WTC11 (cell line): ENCODE measurements around the gene AKAP6. TPM values are rescaled to one million over a fixed set of nuclear protein-coding genes. Genes with fewer than 3 reads are reported as not detected.

Experiments
- ATAC-seq: fragments of 200-7000 bp; cut with Tn5 transposase; 2 replicates; pipeline ENCODE4 v1.10.0; 2021; ENCODE audit warnings: mild to moderate bottlenecking, moderate library complexity
- CTCF ChIA-PET: fragments of 300-600 bp; sonication (Branson Sonifier 250); formaldehyde crosslinking; loops from one replicate; lab custom pipeline; 2021; ENCODE audit warnings: antibody characterized with exemption; lab: Charles Lee
- POLR2A ChIA-PET: fragments of 350-600 bp; sonication (Branson Sonifier 250); formaldehyde crosslinking; loops from one replicate; lab custom pipeline; 2021; ENCODE audit warnings: antibody characterized with exemption; lab: Charles Lee
- DNase-seq: peaks from one replicate; pipeline ENCODE4 v3.0.0; 2021; ENCODE audit warnings: low spot score
- H3K27ac Mint-ChIP-seq: 2 replicates; pipeline ENCODE4 v1.8.0; 2021; ENCODE audit warnings: mixed read lengths
- H3K27me3 Mint-ChIP-seq: 2 replicates; pipeline ENCODE4 v1.8.0; 2021; ENCODE audit warnings: low read depth, mild to moderate bottlenecking, moderate library complexity, mixed read lengths
- H3K36me3 Mint-ChIP-seq: 2 replicates; pipeline ENCODE4 v1.8.0; 2021; ENCODE audit warnings: mixed read lengths
- H3K4me1 Mint-ChIP-seq: 2 replicates; pipeline ENCODE4 v1.8.0; 2022; ENCODE audit warnings: mixed read lengths
- H3K4me3 Mint-ChIP-seq: 2 replicates; pipeline ENCODE4 v1.8.0; 2021; ENCODE audit warnings: mild to moderate bottlenecking, moderate library complexity, mixed read lengths
- H3K9me3 Mint-ChIP-seq: 2 replicates; pipeline ENCODE4 v1.8.0; 2021; ENCODE audit warnings: mixed read lengths
- ATF3 ChIP-seq: sonication (generic); formaldehyde crosslinking; conservative IDR thresholded peaks from 2 replicates; pipeline ENCODE4 v1.8.1; 2022; ENCODE audit warnings: mild to moderate bottlenecking, missing genetic modification reagents
- CREM ChIP-seq: sonication (generic); formaldehyde crosslinking; IDR thresholded peaks from 2 replicates; pipeline ENCODE4 v1.8.1; 2022; ENCODE audit warnings: mild to moderate bottlenecking, missing genetic modification reagents, moderate library complexity
- ELF4 ChIP-seq: sonication (generic); formaldehyde crosslinking; IDR thresholded peaks from 2 replicates; pipeline ENCODE4 v1.8.1; 2022; ENCODE audit warnings: low read depth, mild to moderate bottlenecking, moderate library complexity, missing genetic modification reagents
- EMX1 ChIP-seq: fragments of 250-450 bp; sonication (Bioruptor Pico); IDR thresholded peaks from 2 replicates; pipeline ENCODE4 v1.8.0; 2021; ENCODE audit warnings: mild to moderate bottlenecking
- FOXJ3 ChIP-seq: sonication (generic); formaldehyde crosslinking; IDR thresholded peaks from 2 replicates; pipeline ENCODE4 v1.9.0; 2021; ENCODE audit warnings: missing genetic modification reagents, mild to moderate bottlenecking, borderline replicate concordance
- FOXP1 ChIP-seq: sonication (generic); formaldehyde crosslinking; IDR thresholded peaks from 2 replicates; pipeline ENCODE4 v1.8.0; 2022; ENCODE audit warnings: missing genetic modification reagents, mild to moderate bottlenecking, moderate library complexity, borderline replicate concordance
- GRHL2 ChIP-seq: fragments of 250-450 bp; sonication (Bioruptor Pico); IDR thresholded peaks from 2 replicates; pipeline ENCODE4 v1.8.0; 2022; ENCODE audit warnings: mild to moderate bottlenecking, moderate library complexity; ENCODE audit not compliant: insufficient replicate concordance, severe bottlenecking
- HMGA2 ChIP-seq: fragments of 250-450 bp; sonication (Bioruptor Pico); IDR thresholded peaks from 2 replicates; pipeline ENCODE4 v1.4.0; 2021; ENCODE audit warnings: mild to moderate bottlenecking, moderate library complexity
- IRF2 ChIP-seq: sonication (generic); formaldehyde crosslinking; IDR thresholded peaks from 2 replicates; pipeline ENCODE4 v1.8.0; 2022; ENCODE audit warnings: low read depth, missing genetic modification reagents, borderline replicate concordance
- MYBL2 ChIP-seq: sonication (generic); formaldehyde crosslinking; IDR thresholded peaks from 2 replicates; pipeline ENCODE4 v1.8.1; 2023; ENCODE audit warnings: mild to moderate bottlenecking, moderate library complexity, missing genetic modification reagents
- NFATC4 ChIP-seq: fragments of 250-450 bp; sonication (Bioruptor Pico); IDR thresholded peaks from 2 replicates; pipeline ENCODE4 v1.9.0; 2021; ENCODE audit warnings: mild to moderate bottlenecking
- NFYB ChIP-seq: sonication (generic); formaldehyde crosslinking; conservative IDR thresholded peaks from 2 replicates; pipeline ENCODE4 v1.8.0; 2022; ENCODE audit warnings: low read depth, missing genetic modification reagents
- NR3C1 ChIP-seq: sonication (generic); formaldehyde crosslinking; conservative IDR thresholded peaks from 2 replicates; pipeline ENCODE4 v1.8.1; 2023; ENCODE audit warnings: low read depth, mild to moderate bottlenecking, missing genetic modification reagents
- SMAD3 ChIP-seq: sonication (generic); formaldehyde crosslinking; IDR thresholded peaks from 2 replicates; pipeline ENCODE4 v1.8.0; 2022; ENCODE audit warnings: missing genetic modification reagents, mild to moderate bottlenecking, borderline replicate concordance
- TCF7 ChIP-seq: sonication (generic); formaldehyde crosslinking; IDR thresholded peaks from 2 replicates; pipeline ENCODE4 v1.8.0; 2022; ENCODE audit warnings: mild to moderate bottlenecking, low read depth, missing genetic modification reagents, moderate library complexity
- USF2 ChIP-seq: sonication (generic); formaldehyde crosslinking; IDR thresholded peaks from 2 replicates; pipeline ENCODE4 v1.8.1; 2023; ENCODE audit warnings: mild to moderate bottlenecking, missing genetic modification reagents, moderate library complexity
- ZBTB21 ChIP-seq: sonication (generic); formaldehyde crosslinking; IDR thresholded peaks from 2 replicates; pipeline ENCODE4 v1.8.1; 2023; ENCODE audit warnings: mild to moderate bottlenecking, missing genetic modification reagents, borderline replicate concordance
- ZNF138 ChIP-seq: sonication (generic); formaldehyde crosslinking; conservative IDR thresholded peaks from 2 replicates; pipeline ENCODE4 v1.8.1; 2022; ENCODE audit warnings: mild to moderate bottlenecking, moderate library complexity, missing genetic modification reagents
- ZNF317 ChIP-seq: sonication (generic); formaldehyde crosslinking; IDR thresholded peaks from 2 replicates; pipeline ENCODE4 v1.8.1; 2023; ENCODE audit warnings: low read depth, mild to moderate bottlenecking, moderate library complexity, missing genetic modification reagents, borderline replicate concordance
- ZNF396 ChIP-seq: fragments of 250-450 bp; sonication (Bioruptor Pico); IDR thresholded peaks from 2 replicates; pipeline ENCODE4 v1.8.0; 2021; ENCODE audit warnings: mild to moderate bottlenecking, moderate library complexity, borderline replicate concordance
- ZNF532 ChIP-seq: fragments of 250-450 bp; sonication (Bioruptor Pico); IDR thresholded peaks from 2 replicates; pipeline ENCODE4 v1.9.0; 2021; ENCODE audit warnings: mild to moderate bottlenecking, borderline replicate concordance
- total RNA-seq: library from RNA; stranded (reverse); gene quantifications from 3 replicates; pipeline ENCODE4 v1.2.3, GENCODE V29; 2021

The AKAP6 gene
- total RNA-seq, 1 experiment from 2014 or later = 0.63 TPM

GRCh38 chr14:32835924-32836323 lies 506.8 kb downstream of the AKAP6 start:
- CTCF ChIA-PET = no interaction called here

GRCh38 chr14:32841698-32842097 lies 512.6 kb downstream of the AKAP6 start:
- H3K27me3 Mint-ChIP-seq = no peaks in the 10 kb centered on the region; the same call in 1 of the 2 replicates
- no peaks in the 10 kb centered on the region for H3K4me1 Mint-ChIP-seq
- H3K4me3 Mint-ChIP-seq = no peak overlapping the region
- H3K9me3 Mint-ChIP-seq = peaks cover 4% of the 10 kb centered on the region; the same call in 1 of the 2 replicates
- CTCF ChIA-PET = no interaction called here
- ATAC-seq (no peak), DNase-seq (no peak)
- TF ChIP-seq NFYB (CRISPR knock-in tag) (no peak), GRHL2 (CRISPR knock-in tag) (no peak), HMGA2 (CRISPR knock-in tag) (no peak), ZNF138 (CRISPR knock-in tag) (no peak), SMAD3 (no peak), USF2 (CRISPR knock-in tag) (no peak), ZNF396 (no peak), MYBL2 (CRISPR knock-in tag) (no peak), ELF4 (no peak), EMX1 (CRISPR knock-in tag) (no peak), NFATC4 (CRISPR knock-in tag) (no peak), NR3C1 (no peak), IRF2 (CRISPR knock-in tag) (no peak), FOXP1 (CRISPR knock-in tag) (no peak), ZBTB21 (CRISPR knock-in tag) (no peak), FOXJ3 (CRISPR knock-in tag) (no peak), ZNF317 (CRISPR knock-in tag) (no peak), CREM (CRISPR knock-in tag) (no peak)
- POLR2A ChIA-PET = no interaction called here
- H3K27ac Mint-ChIP-seq = no peak overlapping the region
- no peaks in the 10 kb centered on the region for H3K36me3 Mint-ChIP-seq

More at GRCh38 chr14:32835924-32836323, 506.8 kb downstream of the AKAP6 start:
- no peak for ATAC-seq
- Mint-ChIP-seq H3K4me1 (no peaks in the 10 kb centered on the region), H3K27me3 (peaks cover 2% of the 10 kb centered on the region; the same call in 1 of the 2 replicates), H3K4me3 (no peak overlapping the region), H3K27ac (no peak overlapping the region), H3K36me3 (no peaks in the 10 kb centered on the region), H3K9me3 (peaks cover 7% of the 10 kb centered on the region; the same call in 1 of the 2 replicates)
- POLR2A ChIA-PET = no interaction called here
- DNase-seq = no peak
- no peak for TF ChIP-seq ZNF532
- no peak for TF ChIP-seq ATF3
- TF ChIP-seq TCF7 (CRISPR knock-in tag) = no peak
- TF ChIP-seq ZBTB21 (CRISPR knock-in tag) = no peak
